ENCODE measurements around the gene NSF. TPM values are rescaled to one million over a fixed set of nuclear protein-coding genes. Genes with fewer than 3 reads are reported as not detected.

NSF gene
- total and polyA plus RNA-seq, 2 donors (not counting 3 experiments of a cell fraction or from before 2014, with no cell fraction given) = 18.5 to 43.7 TPM

GRCh38 chr17:46722662-46723285 lies 132.3 kb downstream of the NSF start:
- Histone ChIP-seq H3K4me3 (replicated peaks in 1 of 3; ENCODE audit: insufficient read depth in 1 of 3, low read depth in 1 of 3, low read length in 3 of 3) (no peak overlapping the region), H3K79me2 (ENCODE audit: control insufficient read depth, insufficient read depth, low read length) (no peaks in the 10 kb centered on the region), H3K9me1 (replicated peaks; ENCODE audit: control insufficient read depth, extremely low read depth, insufficient read depth, low read length) (no peaks in the 10 kb centered on the region), H3K4me1 (ENCODE audit: control insufficient read depth, extremely low read depth, insufficient read depth, low read length) (peaks cover 10% of the 10 kb centered on the region), H3K27me3 (ENCODE audit: control insufficient read depth in 2 of 2, insufficient read depth in 2 of 2, low read length in 2 of 2) (no peaks in the 10 kb centered on the region), H4K20me1 (replicated peaks; ENCODE audit: control insufficient read depth, extremely low read depth, insufficient read depth, low read length) (no peaks in the 10 kb centered on the region), H3K9ac (replicated peaks; ENCODE audit: extremely low read depth, insufficient read depth, low read length) (no peak overlapping the region), H3K4me2 (ENCODE audit: insufficient read depth, low read length) (no peak overlapping the region), H3K9me3 (replicated peaks; ENCODE audit: control insufficient read depth, insufficient read depth, low read length) (no peaks in the 10 kb centered on the region), H2AFZ (ENCODE audit: low read depth, low read length) (no peak overlapping the region), H3K27ac (ENCODE audit: insufficient read depth, low read depth, low read length) (no peak overlapping the region), H3K36me3 (ENCODE audit: control insufficient read depth in 2 of 2, extremely low read depth in 1 of 2, insufficient read depth in 2 of 2, low read length in 2 of 2) (no peaks in the 10 kb centered on the region)
- FAIRE-seq (no peak), DNase-seq (ENCODE audit: low read depth, low spot score) (no peak)
- BruUV-seq (replicated peaks) = no TSS peak
- CTCF ChIA-PET = no interaction called here
- dilution Hi-C loops (cut with MboI; ENCODE audit: extremely low pct_ligation_motif_present, low sequenced_read_pairs) (no loop called here), intact Hi-C loops (cut with micrococcal nuclease) (loop anchor here (10.0 kb wide), 1 partner anchor 102 kb away; no protein-coding TSS in a partner anchor)
- TF ChIP-seq JUN (IDR thresholded peaks at IDR 0.05; ENCODE audit: borderline replicate concordance, insufficient read depth, insufficient read length, low read depth) = no peak
- no peak for TF ChIP-seq POLR2A (IDR thresholded peaks at IDR 0.05; ENCODE audit: low read depth, low read length)
- TF ChIP-seq GATA2 (IDR thresholded peaks at IDR 0.05; ENCODE audit: insufficient read depth, insufficient read length, low read depth, low read length) = no peak
- no peak for TF ChIP-seq MYC (IDR thresholded peaks at IDR 0.05; ENCODE audit: low read depth, low read length)
- POLR2A ChIA-PET = no interaction called here

DNA sequence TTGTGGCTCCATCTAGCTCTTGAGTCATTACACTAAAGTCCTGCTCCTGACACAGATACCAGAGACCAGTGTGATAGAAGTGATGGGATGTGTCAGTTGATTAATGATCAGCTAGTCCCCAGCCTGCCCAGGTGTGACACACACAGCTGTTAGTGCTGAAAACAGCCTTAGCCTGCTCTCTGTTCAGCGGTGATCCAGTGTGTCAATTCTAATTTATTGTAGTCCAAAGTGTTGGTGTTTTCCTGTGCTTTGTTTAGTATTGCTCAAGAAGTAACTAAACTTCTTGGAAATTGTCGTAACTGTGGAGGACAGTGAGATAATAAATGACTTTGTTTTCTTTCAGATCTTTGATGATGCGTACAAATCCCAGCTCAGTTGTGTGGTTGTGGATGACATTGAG lies 135.7 kb downstream of the NSF start:
- no peak for DNase-seq (ENCODE audit: low read depth, low spot score)
- no peak overlapping the region for H3K4me3 ChIP-seq (replicated peaks in 1 of 3; ENCODE audit: insufficient read depth in 1 of 3, low read depth in 1 of 3, low read length in 3 of 3)
- no peak overlapping the region for H2AFZ ChIP-seq (ENCODE audit: low read depth, low read length)
- no peak overlapping the region for H3K4me2 ChIP-seq (ENCODE audit: insufficient read depth, low read length)
- H3K27me3 ChIP-seq (ENCODE audit: control insufficient read depth in 2 of 2, insufficient read depth in 2 of 2, low read length in 2 of 2) = no peaks in the 10 kb centered on the region
- H3K36me3 ChIP-seq (ENCODE audit: control insufficient read depth in 2 of 2, extremely low read depth in 1 of 2, insufficient read depth in 2 of 2, low read length in 2 of 2) = no peaks in the 10 kb centered on the region
- no peaks in the 10 kb centered on the region for H4K20me1 ChIP-seq (replicated peaks; ENCODE audit: control insufficient read depth, extremely low read depth, insufficient read depth, low read length)
- no peak for TF ChIP-seq GATA2 (IDR thresholded peaks at IDR 0.05; ENCODE audit: insufficient read depth, insufficient read length, low read depth, low read length)
- TF ChIP-seq JUN (IDR thresholded peaks at IDR 0.05; ENCODE audit: borderline replicate concordance, insufficient read depth, insufficient read length, low read depth) = no peak
- no peaks in the 10 kb centered on the region for H3K79me2 ChIP-seq (ENCODE audit: control insufficient read depth, insufficient read depth, low read length)
- no peaks in the 10 kb centered on the region for H3K9me3 ChIP-seq (replicated peaks; ENCODE audit: control insufficient read depth, insufficient read depth, low read length)
- intact Hi-C loops (cut with micrococcal nuclease) = loop anchor here (5.0 to 10.0 kb wide), 2 partner anchors 41 to 99 kb away; no protein-coding TSS in a partner anchor
- H3K9ac ChIP-seq (replicated peaks; ENCODE audit: extremely low read depth, insufficient read depth, low read length) = no peak overlapping the region
- ChIA-PET POLR2A (no interaction called here), CTCF (interaction anchor here (1.0 kb wide), 2 partner anchors 16 to 39 kb away, joined by 3 to 4 read pairs; no protein-coding TSS in a partner anchor)
- H3K4me1 ChIP-seq (ENCODE audit: control insufficient read depth, extremely low read depth, insufficient read depth, low read length) = no peaks in the 10 kb centered on the region
- no peak overlapping the region for H3K27ac ChIP-seq (ENCODE audit: insufficient read depth, low read depth, low read length)
- FAIRE-seq = no peak
- no peaks in the 10 kb centered on the region for H3K9me1 ChIP-seq (replicated peaks; ENCODE audit: control insufficient read depth, extremely low read depth, insufficient read depth, low read length)
- dilution Hi-C loops (cut with MboI; ENCODE audit: extremely low pct_ligation_motif_present, low sequenced_read_pairs) = no loop called here
- BruUV-seq (replicated peaks) = no TSS peak
